Measurements from ENCODE around the gene INO80.

The INO80 gene

DNA sequence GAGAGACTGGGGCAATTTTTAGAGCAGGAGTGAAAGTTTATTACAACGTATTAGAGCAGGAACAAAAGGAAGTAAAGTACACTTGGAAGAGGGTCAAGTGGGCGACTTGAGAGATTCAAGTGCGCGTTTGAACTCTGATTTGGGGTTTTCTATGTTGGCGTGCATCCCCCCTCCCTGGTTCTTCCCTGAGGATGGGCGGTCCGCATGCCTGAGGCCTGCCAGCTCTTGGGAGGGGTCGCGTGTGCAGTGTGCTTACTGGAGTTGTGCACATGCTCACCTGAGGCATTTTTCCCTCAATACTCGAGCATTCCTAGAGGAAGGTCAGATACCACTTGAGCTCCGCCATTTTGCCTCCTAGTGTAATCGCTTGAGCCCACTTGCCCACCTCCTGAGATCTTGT, 173.2 kb downstream of the INO80 start:
- no peak for FAIRE-seq

DNA sequence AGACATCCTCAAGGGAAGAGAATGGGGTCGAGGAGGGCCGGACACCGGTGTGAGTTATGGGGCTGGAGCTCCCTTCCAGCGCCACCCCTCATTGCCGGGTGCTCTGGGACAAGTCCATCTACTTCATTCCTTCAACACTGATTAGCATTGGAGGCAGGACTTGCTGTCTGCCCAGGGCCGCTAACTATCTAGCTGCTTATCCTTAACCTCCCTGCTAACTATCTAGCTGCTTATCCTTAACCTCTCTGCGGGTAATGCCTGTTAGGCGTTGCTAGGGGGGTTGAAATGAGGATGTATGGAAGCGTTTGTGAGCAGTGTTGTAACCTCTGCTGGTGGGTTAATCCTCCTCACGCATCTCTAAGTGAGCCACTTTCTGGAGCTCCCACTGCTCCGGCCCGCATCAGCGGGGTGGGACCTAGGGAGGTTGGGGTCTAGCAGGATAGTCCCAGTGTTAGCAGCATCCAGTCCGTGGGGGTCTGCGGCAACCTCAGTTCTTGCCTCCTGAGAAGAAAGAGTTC, 173.7 kb downstream of the INO80 start:
- FAIRE-seq, result no peak

DNA sequence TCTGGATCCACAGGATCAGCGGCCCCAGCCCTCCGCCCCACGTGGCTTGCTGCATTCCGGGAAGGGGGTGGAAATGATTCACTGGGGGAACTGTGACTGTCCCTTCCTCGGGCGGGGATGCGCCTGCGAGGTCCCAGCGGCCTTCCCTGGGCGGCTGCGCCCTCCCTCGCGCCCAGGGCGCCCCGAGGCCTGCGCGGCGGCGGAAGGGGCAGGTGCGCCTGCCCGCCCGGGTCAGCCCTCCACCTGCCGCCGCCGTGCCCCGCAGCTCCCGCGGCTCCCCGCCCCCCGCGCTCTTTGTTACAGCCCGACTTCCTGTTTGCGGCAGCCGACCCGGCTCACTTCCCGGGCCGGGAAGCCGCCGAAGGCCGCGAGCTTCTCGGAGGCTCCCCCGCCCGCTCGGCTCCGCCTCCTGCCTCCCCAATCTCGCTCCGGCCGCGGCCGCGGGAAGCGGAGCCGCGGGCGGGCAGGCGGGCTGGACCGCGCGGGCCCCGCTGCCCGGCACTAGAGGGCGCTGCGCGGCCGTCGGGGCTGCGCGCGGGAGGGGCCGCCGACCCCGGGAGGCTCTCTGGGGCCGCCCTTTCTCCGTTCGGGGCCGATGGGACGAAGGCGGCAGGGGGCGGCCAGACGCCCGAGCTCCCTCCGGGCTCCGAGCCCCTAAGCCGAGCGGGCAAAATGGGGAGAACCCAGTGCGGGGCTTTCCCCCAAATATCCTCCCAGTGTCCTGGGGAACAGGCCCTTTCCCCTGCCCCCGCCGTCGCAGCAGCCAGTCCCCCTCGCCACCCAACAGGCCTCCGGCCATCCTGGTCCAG, 174.3 kb downstream of the INO80 start:
- no peak for FAIRE-seq

DNA sequence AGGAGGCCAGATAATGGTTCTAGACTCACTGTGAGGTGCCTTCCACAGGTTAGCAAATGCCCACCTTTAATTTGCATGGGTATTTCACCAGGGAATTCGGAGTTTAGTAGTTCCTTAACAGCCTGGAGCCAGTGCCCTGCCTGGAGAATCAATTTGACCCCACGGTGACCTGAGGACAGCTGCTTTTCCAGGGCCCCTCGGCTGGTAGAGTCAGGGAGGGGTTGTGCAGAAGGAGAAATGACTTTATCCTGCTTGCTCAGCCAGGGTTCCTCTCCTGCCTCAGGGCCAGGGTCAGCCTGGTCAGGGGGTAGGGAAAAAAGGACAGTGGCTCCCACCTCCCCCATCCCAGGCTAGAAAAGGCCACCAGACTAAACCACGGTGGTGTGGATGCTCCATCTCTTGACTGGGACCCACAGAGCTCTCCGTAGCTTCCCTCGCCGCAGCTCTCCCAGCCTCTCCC, 175.0 kb downstream of the INO80 start:
- no peak for FAIRE-seq

DNA sequence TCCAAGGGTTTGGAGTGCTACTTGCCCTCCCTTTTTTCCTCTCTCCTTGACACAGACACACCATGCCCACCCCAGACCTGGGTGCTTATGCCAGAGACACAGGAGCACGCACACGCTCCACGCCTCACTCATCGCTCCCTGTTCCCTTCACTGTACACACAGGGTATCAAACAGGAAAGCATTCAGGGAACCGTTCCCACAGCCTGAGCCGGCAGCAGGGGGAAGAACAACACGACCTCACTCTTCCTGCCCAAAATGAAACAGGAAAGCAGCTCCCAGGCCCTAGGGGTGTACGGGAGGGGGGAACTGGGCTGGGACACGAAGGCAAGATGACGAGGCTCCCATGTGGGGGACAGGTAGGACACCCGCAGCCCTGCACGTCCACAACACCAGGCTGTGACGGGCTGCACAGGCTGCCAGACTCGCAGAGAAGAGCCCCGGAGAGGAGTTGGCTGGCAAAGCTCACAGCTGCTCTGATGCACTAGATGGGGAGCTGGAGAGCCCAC, 175.7 kb downstream of the INO80 start:
- FAIRE-seq, result no peak

DNA sequence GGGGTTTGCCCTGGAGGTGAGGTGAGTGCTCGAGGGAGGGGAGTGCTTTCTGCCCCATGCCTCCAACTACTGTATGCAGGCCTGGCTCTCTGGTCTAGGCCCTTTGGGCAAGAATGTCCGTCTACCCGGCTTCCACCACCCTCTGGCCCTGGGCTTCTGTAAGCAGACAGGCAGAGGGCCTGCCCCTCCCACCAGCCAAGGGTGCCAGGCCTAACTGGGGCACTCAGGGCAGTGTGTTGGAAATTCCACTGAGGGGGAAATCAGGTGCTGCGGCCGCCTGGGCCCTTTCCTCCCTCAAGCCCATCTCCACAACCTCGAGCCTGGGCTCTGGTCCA, 177.6 kb downstream of the INO80 start:
- no peak for FAIRE-seq

DNA sequence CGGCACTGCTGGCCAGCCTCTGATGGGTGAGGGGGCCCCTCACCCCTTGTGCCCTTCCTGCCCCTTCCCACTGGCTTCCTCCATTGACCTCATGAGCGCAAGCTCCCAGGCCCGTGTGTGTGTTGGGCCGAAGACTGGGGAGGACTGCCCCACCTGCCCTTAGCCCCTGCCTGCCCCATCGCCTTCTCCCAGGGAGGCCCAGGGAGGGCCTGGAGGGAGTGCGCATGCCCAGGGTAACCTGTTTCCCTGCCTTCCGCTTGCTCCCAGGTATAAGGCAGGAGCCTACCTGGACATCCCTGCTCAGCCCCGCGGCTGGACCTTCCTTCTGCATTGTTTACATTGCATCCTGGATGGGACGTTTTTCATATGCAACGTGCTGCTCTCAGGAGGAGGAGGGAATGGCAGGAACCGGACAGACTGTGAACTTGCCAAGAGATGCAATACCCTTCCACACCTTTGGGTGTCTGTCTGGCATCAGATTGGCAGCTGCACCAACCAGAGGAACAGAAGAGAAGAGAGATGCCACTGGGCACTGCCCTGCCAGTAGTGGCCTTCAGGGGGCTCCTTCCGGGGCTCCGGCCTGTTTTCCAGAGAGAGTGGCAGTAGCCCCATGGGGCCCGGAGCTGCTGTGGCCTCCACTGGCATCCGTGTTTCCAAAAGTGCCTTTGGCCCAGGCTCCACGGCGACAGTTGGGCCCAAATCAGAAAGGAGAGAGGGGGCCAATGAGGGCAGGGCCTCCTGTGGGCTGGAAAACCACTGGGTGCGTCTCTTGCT, 178.1 kb downstream of the INO80 start:
- no peak for FAIRE-seq

DNA sequence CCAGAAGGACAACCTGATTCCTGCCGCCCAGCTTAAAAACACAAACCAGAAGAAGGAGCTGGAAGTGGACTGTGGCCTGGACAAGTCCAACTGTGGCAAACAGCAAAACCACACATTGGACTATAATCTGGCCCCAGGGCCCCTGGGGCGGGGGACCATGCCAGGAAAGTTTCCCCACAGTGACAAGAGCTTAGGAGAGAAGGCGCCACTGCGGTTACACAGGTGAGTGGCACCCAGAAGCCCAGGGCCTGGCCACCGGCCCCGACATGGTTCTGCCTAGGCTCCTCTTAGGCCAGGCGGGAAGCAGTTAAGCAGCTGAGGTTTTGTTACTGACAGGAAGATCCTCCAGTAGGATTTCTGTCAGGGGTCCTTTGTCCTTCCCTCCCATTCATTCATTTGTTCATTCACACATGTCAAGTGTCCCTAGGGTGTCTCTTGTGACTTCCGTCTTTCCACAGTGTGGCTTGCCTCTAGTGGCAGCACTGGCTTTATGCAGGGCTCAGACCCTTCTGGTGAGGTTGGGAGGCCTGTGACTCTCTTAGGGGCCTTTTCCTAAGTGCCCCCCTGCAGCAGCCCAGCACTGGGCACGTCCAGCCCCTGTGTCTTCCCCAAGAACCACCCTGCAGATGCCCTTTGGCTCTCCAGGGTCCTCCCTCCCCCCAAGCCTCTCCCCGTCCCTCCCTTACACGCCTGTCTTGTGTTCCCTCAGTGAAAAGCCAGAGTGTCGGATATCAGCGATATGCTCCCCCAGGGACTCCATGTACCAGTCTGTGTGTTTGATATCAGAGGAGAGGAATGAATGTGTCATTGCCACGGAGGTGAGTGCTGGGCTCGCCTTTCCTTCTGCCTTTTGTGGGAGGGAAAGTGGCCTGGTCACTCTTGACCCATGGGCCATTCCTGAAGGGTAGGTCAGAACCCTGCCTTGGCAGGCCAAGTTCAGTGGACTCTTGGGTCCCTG, 179.1 kb downstream of the INO80 start:
- FAIRE-seq, result no peak

DNA sequence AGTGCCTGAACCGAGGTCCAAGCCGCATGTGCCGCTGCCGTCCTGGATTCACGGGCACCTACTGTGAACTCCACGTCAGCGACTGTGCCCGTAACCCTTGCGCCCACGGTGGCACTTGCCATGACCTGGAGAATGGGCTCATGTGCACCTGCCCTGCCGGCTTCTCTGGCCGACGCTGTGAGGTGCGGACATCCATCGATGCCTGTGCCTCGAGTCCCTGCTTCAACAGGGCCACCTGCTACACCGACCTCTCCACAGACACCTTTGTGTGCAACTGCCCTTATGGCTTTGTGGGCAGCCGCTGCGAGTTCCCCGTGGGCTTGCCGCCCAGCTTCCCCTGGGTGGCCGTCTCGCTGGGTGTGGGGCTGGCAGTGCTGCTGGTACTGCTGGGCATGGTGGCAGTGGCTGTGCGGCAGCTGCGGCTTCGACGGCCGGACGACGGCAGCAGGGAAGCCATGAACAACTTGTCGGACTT, 179.8 kb downstream of the INO80 start:
- FAIRE-seq, result no peak

DNA sequence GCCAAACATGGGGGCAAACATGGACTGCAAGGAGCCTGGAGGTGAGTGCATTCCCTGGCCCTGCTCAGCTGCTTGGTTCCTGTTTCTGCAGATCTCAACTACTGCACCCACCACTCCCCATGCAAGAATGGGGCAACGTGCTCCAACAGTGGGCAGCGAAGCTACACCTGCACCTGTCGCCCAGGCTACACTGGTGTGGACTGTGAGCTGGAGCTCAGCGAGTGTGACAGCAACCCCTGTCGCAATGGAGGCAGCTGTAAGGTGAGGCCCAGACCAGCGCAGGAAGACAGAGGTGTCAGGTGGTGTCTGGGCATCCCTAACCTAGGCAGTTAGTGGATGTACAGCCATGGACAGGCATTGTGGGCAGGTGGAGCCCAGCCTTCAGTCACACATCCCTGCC, 181.6 kb downstream of the INO80 start:
- no peak for FAIRE-seq

DNA sequence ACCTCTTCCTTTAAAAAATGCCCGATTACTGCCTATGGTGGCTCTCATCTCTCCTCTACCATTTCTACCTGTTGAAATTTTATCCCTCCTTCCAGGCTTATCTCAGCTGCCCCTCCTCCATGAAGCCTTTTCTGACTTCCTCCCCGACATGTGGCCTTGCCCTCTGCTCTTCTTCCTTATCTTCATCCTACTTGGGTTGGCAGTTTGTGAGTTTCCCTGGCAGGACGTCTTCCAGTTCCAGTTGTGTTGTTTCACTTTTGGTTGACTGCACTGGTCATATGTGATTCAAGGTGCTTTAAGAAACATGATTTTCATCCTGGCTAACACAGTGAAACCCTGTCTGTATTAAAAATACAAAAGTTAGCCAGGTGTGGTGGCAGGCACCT, 182.6 kb downstream of the INO80 start:
- FAIRE-seq, result no peak

DNA sequence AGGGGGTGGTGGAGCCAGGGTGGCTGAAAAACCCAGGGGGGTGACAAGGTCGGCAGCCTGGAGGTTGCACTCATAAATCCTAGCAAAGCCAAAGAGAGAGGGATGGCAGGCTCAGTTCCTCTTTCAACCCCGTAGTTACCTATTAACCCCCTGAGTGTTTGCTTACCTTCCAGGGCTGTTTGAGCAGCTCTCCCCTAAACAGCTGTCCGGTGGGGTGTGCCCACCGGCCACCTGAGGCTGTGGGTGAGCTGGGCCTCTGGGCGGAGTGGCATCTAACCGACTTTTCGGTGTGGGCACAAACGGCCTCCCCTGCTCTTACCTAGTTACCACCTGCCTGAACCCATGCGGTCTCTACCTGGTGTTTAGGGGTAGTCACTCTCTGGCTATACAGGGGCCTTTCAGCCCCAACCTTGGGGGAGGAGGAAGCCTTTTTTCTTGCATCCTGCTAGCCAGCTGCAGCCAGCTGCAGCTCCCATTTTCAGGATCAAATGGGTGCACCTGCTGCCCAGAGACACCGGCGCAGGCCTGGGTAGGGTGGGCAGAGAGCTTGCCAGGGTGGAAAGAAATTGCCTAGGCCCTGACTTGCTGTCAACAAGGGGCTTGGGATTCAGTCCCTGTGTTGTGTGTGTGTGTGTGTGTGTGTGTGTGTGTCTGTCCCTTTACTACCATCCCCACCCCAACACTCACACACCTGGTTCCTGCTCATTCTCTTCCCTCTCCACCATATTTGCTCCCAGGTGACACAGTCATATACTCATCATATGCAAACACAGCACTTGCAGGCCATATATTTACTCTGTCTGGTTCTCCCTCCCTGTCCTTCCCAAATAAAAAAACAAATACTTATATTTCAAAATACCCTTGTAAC, 183.2 kb downstream of the INO80 start:
- FAIRE-seq, result no peak

DNA sequence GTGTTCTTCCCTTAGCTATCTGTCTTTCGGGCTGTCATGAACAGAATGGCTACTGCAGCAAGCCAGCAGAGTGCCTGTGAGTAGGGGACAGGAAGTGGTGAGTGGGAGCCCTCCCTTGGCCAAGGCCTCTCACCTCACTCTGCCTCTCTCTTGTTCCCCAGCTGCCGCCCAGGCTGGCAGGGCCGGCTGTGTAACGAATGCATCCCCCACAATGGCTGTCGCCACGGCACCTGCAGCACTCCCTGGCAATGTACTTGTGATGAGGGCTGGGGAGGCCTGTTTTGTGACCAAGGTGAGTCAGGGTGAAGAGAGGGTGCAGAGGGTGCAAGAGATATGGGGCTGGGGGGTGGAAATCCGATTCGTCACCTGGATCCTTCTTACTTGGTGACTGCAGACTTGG, 183.9 kb downstream of the INO80 start:
- FAIRE-seq, result no peak

DNA sequence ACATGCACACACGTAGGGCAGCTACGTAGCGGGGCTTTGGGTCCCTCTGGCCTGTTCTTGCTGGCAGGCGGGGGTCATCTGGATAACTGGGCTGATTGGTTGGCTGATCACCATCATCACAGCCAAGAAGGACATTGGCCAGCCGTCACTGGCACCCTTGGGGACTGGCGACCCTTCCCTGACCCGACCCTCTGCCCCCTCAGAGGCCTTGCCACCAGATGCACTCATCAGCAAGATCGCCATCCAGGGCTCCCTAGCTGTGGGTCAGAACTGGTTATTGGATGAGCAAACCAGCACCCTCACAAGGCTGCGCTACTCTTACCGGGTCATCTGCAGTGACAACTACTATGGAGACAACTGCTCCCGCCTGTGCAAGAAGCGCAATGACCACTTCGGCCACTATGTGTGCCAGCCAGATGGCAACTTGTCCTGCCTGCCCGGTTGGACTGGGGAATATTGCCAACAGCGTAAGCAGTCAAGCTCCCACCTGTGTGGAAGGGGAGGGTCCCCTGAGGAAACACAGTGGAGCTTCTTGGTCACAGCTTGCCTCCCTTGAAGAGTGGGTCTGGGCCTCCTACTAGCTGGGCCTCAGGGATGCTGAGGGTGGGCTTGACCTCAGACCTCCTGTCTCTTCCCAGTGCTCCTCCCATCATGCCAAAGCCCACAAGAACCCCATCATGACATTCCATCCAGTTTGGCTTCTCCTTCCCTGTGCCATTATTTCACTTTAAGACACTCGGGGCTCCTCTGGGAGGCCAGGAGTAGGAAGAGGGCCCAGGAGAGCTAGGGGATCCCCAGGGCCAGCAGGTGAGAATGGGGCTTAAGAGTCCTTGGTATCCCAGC, 184.6 kb downstream of the INO80 start:
- no peak for FAIRE-seq

DNA sequence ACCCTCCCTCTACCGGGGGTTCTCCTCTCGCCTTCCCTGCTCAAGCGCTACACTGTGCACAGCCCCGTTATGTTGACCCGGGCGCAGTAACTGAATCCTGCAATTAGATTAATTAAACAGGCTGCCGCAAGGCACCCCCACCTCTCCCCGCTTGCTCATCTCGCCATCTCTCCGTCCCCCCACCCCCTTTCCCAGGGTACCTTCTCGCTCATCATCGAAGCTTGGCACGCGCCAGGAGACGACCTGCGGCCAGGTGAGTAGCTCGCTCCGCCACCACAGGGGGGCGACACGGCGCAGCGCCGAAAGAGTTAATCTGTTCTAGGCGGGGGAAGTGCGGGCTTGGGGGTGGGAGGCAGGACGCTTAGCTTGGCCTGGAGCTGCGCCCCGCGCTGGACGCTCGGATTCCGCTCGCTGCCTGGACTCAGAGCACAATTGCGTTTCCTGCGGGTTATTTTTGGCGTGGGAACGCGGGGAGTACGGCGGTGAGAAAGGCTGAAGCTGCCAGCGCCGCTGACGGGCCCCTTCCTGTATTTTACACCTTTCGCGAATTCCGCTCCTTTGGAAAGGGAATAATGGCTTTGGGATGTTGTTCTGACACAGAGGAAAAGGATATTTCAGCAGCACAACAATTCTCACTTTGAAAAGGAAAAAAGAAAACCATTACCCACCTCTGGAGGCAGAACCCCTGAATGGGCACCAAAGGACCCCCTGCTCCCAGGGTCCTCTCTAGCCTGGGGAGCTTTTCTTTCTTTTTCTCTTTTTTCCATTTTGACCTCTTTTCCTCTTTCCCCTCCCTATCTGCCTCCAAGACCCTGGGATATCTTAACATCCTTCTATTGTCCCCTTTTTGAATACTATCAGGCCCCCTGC, 185.4 kb downstream of the INO80 start:
- FAIRE-seq, result no peak

DNA sequence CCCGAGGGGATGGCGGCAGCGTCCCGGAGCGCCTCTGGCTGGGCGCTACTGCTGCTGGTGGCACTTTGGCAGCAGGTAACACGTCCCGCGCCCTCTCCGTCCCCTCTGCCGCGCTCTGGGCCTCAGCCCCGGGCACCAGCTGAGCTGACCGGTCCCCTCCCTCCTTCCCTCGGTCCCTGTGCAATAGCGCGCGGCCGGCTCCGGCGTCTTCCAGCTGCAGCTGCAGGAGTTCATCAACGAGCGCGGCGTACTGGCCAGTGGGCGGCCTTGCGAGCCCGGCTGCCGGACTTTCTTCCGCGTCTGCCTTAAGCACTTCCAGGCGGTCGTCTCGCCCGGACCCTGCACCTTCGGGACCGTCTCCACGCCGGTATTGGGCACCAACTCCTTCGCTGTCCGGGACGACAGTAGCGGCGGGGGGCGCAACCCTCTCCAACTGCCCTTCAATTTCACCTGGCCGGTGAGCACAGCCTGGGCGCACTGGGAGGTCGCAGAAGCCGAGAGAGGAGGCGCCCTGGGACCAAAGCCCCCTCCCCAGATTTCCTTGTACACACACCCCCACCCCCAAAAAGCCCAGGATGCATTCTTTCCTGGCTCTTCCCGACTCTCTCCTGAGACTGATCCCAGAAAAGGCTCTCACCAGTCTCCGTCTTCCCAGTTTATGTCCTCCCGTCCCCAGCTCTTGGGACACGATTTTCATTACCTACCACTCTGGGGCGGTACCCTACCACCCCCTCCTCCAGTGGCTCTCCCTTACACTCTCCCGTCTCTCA, 186.2 kb downstream of the INO80 start:
- no peak for FAIRE-seq
